Mesenteric fat pad (tissue), 1 donor: Measurements from ENCODE around the gene SLC24A4. TPM values are rescaled to one million over a fixed set of nuclear protein-coding genes. Genes with fewer than 3 reads are reported as not detected.

Experiments used
- DNase-seq: peaks from one replicate; pipeline ENCODE4 v3.0.0-alpha.2; 2020; ENCODE audit warnings: low spot score
- total RNA-seq: library from RNA; stranded (reverse); fragmentation: NEBNext Ultra II Directional; extraction: Animal tissue kit (Norgen Biotek cat#: 25700); gene quantifications from one replicate; pipeline ENCODE4 v1.2.1, GENCODE V29; 2021
- donor health status: DM: yes; HTN: yes; CAD: no.

Gene SLC24A4
- total RNA-seq, 1 donor from 2014 or later: 0.77 TPM

GRCh38 chr14:92433407-92433806 is 110.4 kb downstream of the SLC24A4 start:
- DNase-seq: no peak

- DNase-seq: no peak
These were observed 112.2 kb downstream of the SLC24A4 start for GRCh38 chr14:92435154-92435553.

GRCh38 chr14:92436115-92436776 is 113.3 kb downstream of the SLC24A4 start:
- no peak for DNase-seq

- no peak for DNase-seq
These were observed 114.3 kb downstream of the SLC24A4 start for GRCh38 chr14:92437309-92437708.

GRCh38 chr14:92437729-92438285 is 114.8 kb downstream of the SLC24A4 start:
- DNase-seq: no peak

- no peak for DNase-seq
These were observed 116.8 kb downstream of the SLC24A4 start for GRCh38 chr14:92439537-92440344.

- no peak for DNase-seq
These were observed 117.5 kb downstream of the SLC24A4 start for GRCh38 chr14:92440345-92441003.

- DNase-seq: no peak
These were observed 119.0 kb downstream of the SLC24A4 start for GRCh38 chr14:92441751-92442504.

- DNase-seq: no peak
These were observed 120.2 kb downstream of the SLC24A4 start for GRCh38 chr14:92443167-92443566.

- peak; percentile 55 for DNase-seq
These were observed 120.8 kb downstream of the SLC24A4 start for GRCh38 chr14:92443741-92444140.

- DNase-seq: no peak
These were observed 123.8 kb downstream of the SLC24A4 start for GRCh38 chr14:92446771-92447170.

GRCh38 chr14:92447416-92448197 is 124.6 kb downstream of the SLC24A4 start:
- DNase-seq: no peak

GRCh38 chr14:92448786-92449185 is 125.8 kb downstream of the SLC24A4 start:
- DNase-seq: no peak

- DNase-seq: peak; percentile 73
These were observed 126.6 kb downstream of the SLC24A4 start for GRCh38 chr14:92449404-92450181.

- peak; percentile 87 for DNase-seq
These were observed 127.5 kb downstream of the SLC24A4 start for GRCh38 chr14:92450351-92451070.

- DNase-seq: no peak
These were observed 128.3 kb downstream of the SLC24A4 start for GRCh38 chr14:92451245-92451644.

- DNase-seq: no peak
These were observed 128.8 kb downstream of the SLC24A4 start for GRCh38 chr14:92451755-92452154.

GRCh38 chr14:92452471-92452870 is 129.5 kb downstream of the SLC24A4 start:
- DNase-seq: no peak

- no peak for DNase-seq
These were observed 130.7 kb downstream of the SLC24A4 start for GRCh38 chr14:92453691-92454090.
